Fibroblast of mammary gland (primary cell): ENCODE measurements around the gene DLX3.

Source experiments
- DNase-seq: peaks from one replicate; pipeline ENCODE4 v3.0.0-alpha.2; 2010; ENCODE audit warnings: low read depth
- H3K4me3 ChIP-seq: 2 replicates; pipeline ENCODE4 v1.5.1; 2011; ENCODE audit warnings: low read depth, mild to moderate bottlenecking, low read length, moderate library complexity; ENCODE audit not compliant: control insufficient read depth
- TF ChIP-seq, protein P1 (sequence below): conservative IDR thresholded peaks from 2 replicates; pipeline ENCODE4 v1.5.1; 2011; ENCODE audit warnings: low read depth, low read length, inconsistent platforms; ENCODE audit not compliant: control insufficient read depth, insufficient read depth

DLX3 gene

DNA sequence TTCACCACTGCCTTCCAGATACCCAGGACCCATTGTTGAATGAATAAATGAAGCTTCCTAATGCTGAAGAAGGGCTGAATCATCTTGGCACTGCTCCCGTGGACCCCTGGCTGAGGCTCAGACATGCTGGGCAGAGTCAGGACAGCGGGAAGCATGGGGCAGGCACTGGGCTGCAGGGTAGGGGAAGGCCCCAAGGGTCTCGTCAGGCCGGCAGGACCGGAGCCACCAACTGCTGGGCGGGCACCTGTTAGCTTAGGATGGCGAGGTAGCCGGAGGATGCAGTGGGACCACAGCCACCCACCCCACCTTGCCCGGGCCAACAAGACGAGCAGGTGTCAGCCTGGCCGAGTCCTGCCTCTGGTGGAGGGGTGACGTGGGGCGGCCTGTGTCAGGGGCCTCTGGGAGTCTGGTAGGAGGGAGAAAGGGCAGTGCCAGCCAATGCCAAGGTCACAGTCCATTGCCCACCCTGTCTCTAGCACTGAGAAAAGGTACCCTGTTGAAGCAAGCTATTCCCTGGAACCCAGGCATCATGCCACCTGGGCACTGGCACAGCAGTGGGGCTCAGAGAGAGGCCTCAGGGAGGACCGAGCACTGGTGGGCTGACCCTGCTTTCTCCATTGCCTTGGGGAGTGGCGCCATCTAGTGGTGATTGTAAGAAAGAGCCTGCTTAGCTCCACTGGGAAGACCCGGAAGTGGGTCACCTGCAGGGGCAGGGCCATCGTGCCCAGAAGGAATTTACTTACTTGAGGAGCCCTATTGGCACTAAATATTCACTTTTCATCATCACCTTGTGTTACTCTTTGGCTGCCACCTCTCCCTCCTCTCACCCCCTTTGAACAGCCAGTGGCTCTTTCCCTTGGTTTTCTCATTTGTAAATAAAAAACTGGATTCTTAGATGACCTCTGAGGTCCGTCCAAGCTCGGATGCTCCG lies 3.0 kb upstream of the DLX3 start:
- TF ChIP-seq, protein P1, sequence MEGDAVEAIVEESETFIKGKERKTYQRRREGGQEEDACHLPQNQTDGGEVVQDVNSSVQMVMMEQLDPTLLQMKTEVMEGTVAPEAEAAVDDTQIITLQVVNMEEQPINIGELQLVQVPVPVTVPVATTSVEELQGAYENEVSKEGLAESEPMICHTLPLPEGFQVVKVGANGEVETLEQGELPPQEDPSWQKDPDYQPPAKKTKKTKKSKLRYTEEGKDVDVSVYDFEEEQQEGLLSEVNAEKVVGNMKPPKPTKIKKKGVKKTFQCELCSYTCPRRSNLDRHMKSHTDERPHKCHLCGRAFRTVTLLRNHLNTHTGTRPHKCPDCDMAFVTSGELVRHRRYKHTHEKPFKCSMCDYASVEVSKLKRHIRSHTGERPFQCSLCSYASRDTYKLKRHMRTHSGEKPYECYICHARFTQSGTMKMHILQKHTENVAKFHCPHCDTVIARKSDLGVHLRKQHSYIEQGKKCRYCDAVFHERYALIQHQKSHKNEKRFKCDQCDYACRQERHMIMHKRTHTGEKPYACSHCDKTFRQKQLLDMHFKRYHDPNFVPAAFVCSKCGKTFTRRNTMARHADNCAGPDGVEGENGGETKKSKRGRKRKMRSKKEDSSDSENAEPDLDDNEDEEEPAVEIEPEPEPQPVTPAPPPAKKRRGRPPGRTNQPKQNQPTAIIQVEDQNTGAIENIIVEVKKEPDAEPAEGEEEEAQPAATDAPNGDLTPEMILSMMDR: peak; percentile 89
- DNase-seq: peak; percentile 80
- no peak overlapping the region for H3K4me3 ChIP-seq

DNA sequence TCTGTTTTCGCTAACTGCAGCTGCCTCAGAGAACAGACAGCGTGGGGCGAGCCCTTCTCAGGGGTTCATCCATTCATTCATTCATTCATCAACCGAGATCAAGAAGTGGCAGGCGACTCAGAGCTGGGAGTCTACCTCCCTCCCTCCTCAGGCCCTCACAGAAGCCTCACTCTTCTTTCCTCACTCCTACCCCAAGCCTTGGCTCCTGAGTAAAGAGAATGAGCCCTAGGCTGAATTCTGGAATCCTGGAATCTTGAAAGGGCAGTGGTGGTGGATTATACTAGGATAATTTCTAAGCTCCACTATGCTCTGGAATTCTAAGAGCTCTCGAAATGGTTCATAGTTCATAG lies 2.3 kb upstream of the DLX3 start:
- no peak overlapping the region for H3K4me3 ChIP-seq
- no peak for DNase-seq
- TF ChIP-seq, protein P1: no peak

DNA sequence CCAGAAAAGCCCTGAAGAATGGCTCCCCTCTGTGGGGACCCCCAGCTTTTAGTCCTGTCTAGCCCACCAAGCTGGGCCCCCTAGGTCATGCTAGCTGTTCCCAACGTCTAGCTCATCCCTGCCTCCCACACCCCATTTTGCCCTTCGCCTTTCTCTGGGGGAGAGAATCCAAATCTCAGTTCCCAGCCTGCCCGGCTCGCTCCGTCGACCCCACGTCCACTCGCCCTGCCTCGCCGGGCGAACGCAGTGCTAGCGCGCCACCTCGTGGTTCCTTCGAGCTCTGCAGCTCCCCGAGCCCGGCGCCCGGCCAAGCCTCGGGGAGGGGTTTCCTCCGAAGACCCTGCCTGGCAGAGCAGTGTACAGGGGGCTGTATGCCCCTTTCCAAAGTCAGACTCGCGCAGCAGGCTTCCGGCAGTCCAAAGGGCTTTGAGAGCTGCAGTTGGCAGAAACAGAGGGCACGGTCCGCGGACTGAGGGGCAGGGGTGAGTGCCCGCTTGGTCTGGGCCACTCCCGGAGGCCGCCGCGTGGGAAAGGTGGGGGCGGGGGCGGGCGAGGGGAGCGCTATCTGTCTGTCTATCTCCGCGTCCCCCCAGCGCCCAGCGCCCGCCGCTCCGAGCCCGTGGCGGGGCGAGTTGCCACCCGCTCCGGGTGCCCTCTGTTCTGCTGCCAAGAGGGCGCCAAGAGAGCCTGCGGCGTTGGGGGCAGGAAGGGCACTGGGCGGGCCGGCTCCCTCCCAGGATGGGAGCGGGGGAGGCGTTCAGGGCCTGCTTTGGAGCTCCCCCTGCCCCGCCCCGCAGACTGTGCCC lies 1.7 kb upstream of the DLX3 start:
- TF ChIP-seq, protein P1: peak; percentile 77
- DNase-seq: peak; percentile 18
- peak overlapping the region; percentile 27 for H3K4me3 ChIP-seq

DNA sequence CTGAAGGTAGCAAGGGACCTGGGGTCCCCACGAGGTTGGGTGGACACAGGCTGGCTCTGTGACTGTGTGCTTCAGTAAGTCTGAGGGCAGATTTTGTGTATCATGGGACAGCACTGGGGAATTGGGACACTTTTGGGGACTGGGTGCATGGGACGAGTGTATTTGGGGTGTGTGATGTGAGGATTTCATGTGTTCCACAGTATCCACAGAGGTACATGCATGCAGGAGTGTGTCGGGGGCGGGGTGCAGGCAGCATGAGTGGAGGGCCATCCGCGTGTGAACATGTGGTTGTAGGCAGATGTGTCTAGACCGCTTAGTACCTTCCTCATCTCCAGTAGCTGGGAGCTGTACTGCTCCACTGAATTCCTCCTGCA lies 1.1 kb upstream of the DLX3 start:
- DNase-seq: no peak
- H3K4me3 ChIP-seq: no peak overlapping the region
- TF ChIP-seq, protein P1: no peak

DNA sequence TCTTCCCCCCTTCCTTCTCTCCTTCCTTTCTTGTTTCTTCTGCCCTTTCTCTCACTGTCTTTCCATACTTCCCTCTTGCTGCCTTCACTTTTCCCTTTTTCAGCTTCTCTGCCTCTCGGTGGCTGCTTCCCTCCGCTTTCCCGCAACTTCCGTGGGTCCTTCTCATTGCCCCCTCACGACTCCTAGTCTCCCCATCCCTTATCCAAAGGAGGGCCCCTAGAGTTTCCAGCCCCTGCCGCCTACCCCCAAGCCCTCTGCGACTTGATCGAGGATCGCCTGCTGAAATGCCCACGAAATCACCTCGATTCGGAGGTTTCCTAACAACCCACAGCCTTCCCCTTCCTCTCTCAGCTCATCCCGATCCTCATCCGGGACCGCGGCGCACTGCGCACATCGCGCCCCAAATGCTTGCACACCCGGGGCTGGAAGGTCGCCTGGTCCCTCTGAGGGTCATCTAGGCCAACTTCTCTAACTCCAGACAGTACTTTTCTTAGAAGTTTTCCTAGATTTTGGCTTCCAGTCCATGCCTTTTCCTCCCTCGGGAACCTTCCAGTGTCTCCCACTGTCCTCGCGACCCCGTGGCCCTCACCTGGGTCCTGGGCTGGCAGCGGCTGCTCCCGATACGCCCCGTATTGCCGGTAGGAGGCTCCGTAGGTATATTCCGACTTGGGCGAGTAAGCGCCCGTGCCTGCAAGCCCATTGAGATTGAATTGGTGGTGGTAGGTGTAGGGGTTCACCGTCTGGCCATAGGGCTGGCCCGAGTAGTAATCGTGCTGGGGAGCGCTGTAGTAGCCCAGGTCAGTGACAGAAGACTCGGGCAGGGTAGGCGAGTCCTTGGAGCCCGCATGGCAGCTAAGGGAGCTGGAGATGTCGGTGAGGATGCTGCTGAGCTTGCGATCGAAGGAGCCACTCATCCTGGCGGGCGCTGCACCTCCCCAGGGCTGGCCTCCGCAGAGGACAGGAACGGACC lies 654 bp downstream of the DLX3 start:
- TF ChIP-seq, protein P1: no peak
- H3K4me3 ChIP-seq: peak overlapping the region; percentile 29
- DNase-seq: no peak
